Activated CD8-positive, alpha-beta T cell treated with anti-CD3 and anti-CD28 coated beads, Interleukin-2, amount 10 ng/mL, durations not matched to agents 7 days and 5 days (primary cell): ENCODE measurements around the gene DTNBP1. TPM values are rescaled to one million over a fixed set of nuclear protein-coding genes. Genes with fewer than 3 reads are reported as not detected.

Source experiments
- ATAC-seq: fragments of 150-1000 bp; cut with Tn5 transposase; one replicate; pipeline ENCODE4 v1.10.0; 2021; ENCODE audit warnings: moderate library complexity
- CTCF ChIA-PET: fragments of 350-600 bp; sonication (Branson Sonifier 250); formaldehyde crosslinking; loops from one replicate; lab custom pipeline; 2021; ENCODE audit warnings: antibody characterized with exemption; lab: Charles Lee
- POLR2A ChIA-PET: fragments of 350-600 bp; sonication (Branson Sonifier 250); formaldehyde crosslinking; loops from one replicate; lab custom pipeline; 2021; ENCODE audit warnings: antibody characterized with exemption; lab: Charles Lee
- DNase-seq: peaks from one replicate; pipeline ENCODE4 v3.0.0-alpha.2; 2020
- H3K27ac Mint-ChIP-seq: one replicate; pipeline ENCODE4 v1.8.0; 2021; ENCODE audit warnings: mild to moderate bottlenecking, mixed read lengths
- H3K27me3 Mint-ChIP-seq: one replicate; pipeline ENCODE4 v1.8.0; 2021; ENCODE audit warnings: low read depth, mixed read lengths
- H3K36me3 Mint-ChIP-seq: one replicate; pipeline ENCODE4 v1.8.0; 2021; ENCODE audit warnings: low read depth, mixed read lengths
- H3K4me1 Mint-ChIP-seq: one replicate; pipeline ENCODE4 v1.8.0; 2021; ENCODE audit warnings: low read depth, mixed read lengths
- H3K4me3 Mint-ChIP-seq: one replicate; pipeline ENCODE4 v1.8.0; 2021; ENCODE audit warnings: mild to moderate bottlenecking, mixed read lengths
- H3K9me3 Mint-ChIP-seq: one replicate; pipeline ENCODE4 v1.8.0; 2022; ENCODE audit warnings: mixed read lengths; ENCODE audit not compliant: insufficient read depth
- total RNA-seq, 2 experiments: library from RNA; stranded (reverse); gene quantifications; one replicate each; pipeline ENCODE4 v1.2.3, GENCODE V29; 2021

Gene DTNBP1
- total RNA-seq, 2 experiments from 2014 or later, result 17.7 to 19.0 TPM

GRCh38 chr6:15602154-15602553 lies 60.7 kb downstream of the DTNBP1 start:
- Mint-ChIP-seq H3K4me3 (no peak overlapping the region), H3K9me3 (no peaks in the 10 kb centered on the region), H3K4me1 (peaks cover 3% of the 10 kb centered on the region), H3K27ac (no peak overlapping the region), H3K36me3 (peaks cover 12% of the 10 kb centered on the region), H3K27me3 (no peaks in the 10 kb centered on the region)
- ChIA-PET POLR2A (no interaction called here), CTCF (interaction anchor here (0.6 to 1.8 kb wide), 2 partner anchors 21 to 1876 kb away, joined by 4 to 6 read pairs; no protein-coding TSS in a partner anchor)
- no peak for DNase-seq
- ATAC-seq, result no peak

DNA sequence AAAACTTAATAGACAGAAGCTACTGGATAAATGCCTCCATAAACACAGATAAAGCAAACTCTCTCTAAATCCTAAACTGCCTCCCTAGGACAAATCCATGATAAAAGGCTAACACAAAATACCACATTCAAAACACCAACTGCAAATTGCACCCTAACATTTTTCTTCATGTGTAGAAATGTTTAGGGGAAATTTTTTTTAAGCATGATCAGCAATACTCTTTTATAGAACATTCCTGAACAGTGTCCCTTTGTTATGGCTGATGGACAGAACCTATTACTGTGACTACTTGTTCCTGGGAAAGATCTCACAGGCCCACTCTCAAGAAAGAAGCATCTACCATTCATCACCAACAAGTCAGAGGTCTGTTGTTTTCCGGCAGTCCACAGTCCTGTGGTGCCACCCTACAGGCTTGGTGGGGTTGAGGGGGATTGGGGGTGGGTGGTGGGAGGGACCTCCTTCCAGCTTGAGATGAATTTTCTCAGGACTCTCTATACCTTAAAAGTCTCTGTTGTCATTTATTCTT lies 64.5 kb downstream of the DTNBP1 start:
- no peak for ATAC-seq
- Mint-ChIP-seq H3K27ac (no peak overlapping the region), H3K4me3 (no peak overlapping the region), H3K27me3 (no peaks in the 10 kb centered on the region), H3K4me1 (peaks cover 3% of the 10 kb centered on the region), H3K9me3 (no peaks in the 10 kb centered on the region), H3K36me3 (peaks cover 14% of the 10 kb centered on the region)
- CTCF ChIA-PET, result no interaction called here
- DNase-seq, result no peak
- POLR2A ChIA-PET, result no interaction called here

- Mint-ChIP-seq H3K27ac (no peak overlapping the region), H3K27me3 (no peaks in the 10 kb centered on the region), H3K4me1 (peaks cover 8% of the 10 kb centered on the region), H3K4me3 (no peak overlapping the region), H3K9me3 (no peaks in the 10 kb centered on the region), H3K36me3 (peaks cover 14% of the 10 kb centered on the region)
- DNase-seq (no peak), ATAC-seq (no peak)
- ChIA-PET CTCF (interaction anchor here (1.0 kb wide), 1 partner anchor 13 kb away, joined by 3 read pairs; no protein-coding TSS in a partner anchor), POLR2A (no interaction called here)
Measured at GRCh38 chr6:15596186-15596896, 66.5 kb downstream of the DTNBP1 start.

DNA sequence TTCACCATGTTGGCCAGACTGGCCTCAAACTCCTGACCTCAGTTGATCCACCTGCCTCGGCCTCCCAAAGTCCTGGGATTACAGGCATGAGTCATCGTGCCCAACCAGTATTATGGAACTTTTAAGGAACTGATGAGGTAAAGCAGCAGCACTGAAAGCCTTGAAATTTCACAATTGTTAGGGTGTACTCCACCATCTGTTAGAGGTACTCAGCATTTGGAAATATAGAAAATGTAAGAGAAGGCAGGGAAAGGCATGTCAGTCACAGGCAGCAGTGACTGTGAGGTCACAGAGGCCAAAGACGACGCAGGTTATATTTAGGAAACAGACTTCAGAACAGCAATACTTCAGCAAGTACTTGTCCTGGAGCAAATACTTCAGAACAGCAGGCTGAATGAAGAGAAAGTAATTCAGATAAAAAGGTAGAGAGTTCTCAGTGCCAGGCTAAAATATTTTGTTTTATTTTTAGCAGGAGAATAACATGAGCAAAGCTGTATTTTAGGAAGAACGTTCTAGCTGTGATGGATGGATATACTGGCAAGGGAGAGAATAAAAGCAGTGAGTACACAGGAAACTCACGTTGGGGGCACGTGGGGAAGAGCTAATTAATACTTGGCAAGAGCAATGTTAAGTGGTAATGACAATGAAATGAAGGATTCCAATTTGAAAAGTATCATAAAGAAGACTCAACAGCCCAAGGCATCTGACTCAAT lies 67.2 kb downstream of the DTNBP1 start:
- Mint-ChIP-seq H3K4me1 (peaks cover 8% of the 10 kb centered on the region), H3K27me3 (no peaks in the 10 kb centered on the region), H3K36me3 (peaks cover 12% of the 10 kb centered on the region), H3K4me3 (no peak overlapping the region), H3K27ac (no peak overlapping the region), H3K9me3 (no peaks in the 10 kb centered on the region)
- DNase-seq (no peak), ATAC-seq (no peak)
- CTCF ChIA-PET, result interaction anchor here (1.0 kb wide), 1 partner anchor 14 kb away, joined by 3 read pairs; no protein-coding TSS in a partner anchor
- POLR2A ChIA-PET, result no interaction called here

DNA sequence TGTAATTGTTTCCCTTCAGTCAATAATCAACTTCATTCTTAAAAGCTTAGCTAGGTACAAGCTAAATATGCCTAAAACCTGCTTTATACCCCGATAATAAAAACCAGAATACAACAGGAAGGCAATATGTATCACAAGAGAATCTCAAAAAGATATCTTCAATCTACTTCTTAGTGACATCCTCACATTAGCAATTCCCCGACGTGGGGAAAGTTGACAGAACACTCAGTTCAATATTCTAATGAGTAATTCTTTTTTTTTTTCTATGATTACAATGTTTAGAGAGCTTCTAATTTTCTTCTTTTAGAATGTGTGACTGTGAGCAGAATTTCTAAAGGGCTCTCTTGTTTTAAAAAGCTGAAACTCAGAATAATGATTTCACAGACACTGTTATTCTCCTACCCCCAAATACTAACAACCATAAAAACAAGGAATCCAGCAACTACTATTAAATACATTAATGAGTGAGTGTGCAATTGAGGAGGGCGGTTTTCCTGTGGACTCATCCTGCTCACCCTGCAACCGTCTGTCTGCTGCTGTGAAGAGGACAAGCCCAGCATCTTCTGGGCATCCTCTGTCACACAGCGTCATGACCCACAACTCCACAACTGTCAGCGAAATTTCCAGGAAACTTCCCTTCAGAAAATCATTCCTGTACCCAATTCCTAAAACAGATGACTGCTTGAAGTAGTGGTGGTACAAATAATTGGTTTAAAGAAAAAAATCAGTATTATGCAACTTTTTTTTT lies 68.1 kb downstream of the DTNBP1 start:
- no peaks in the 10 kb centered on the region for H3K9me3 Mint-ChIP-seq
- POLR2A ChIA-PET, result no interaction called here
- no peak overlapping the region for H3K27ac Mint-ChIP-seq
- H3K27me3 Mint-ChIP-seq, result no peaks in the 10 kb centered on the region
- DNase-seq (no peak), ATAC-seq (no peak)
- H3K36me3 Mint-ChIP-seq, result peaks cover 9% of the 10 kb centered on the region
- CTCF ChIA-PET, result no interaction called here
- H3K4me3 Mint-ChIP-seq, result no peak overlapping the region
- peaks cover 9% of the 10 kb centered on the region for H3K4me1 Mint-ChIP-seq

- ATAC-seq (no peak), DNase-seq (no peak)
- Mint-ChIP-seq H3K9me3 (no peaks in the 10 kb centered on the region), H3K4me3 (no peak overlapping the region), H3K4me1 (peaks cover 17% of the 10 kb centered on the region), H3K27ac (no peak overlapping the region), H3K36me3 (peaks cover 9% of the 10 kb centered on the region), H3K27me3 (no peaks in the 10 kb centered on the region)
- ChIA-PET POLR2A (no interaction called here), CTCF (interaction anchor here (1.0 to 1.1 kb wide), 2 partner anchors 10 to 1709 kb away, joined by 3 read pairs; no protein-coding TSS in a partner anchor)
Measured at GRCh38 chr6:15593798-15594197, 69.0 kb downstream of the DTNBP1 start.

GRCh38 chr6:15592610-15593009 lies 70.2 kb downstream of the DTNBP1 start:
- Mint-ChIP-seq H3K27ac (no peak overlapping the region), H3K36me3 (peaks cover 7% of the 10 kb centered on the region), H3K4me3 (no peak overlapping the region), H3K27me3 (no peaks in the 10 kb centered on the region), H3K9me3 (no peaks in the 10 kb centered on the region), H3K4me1 (peaks cover 17% of the 10 kb centered on the region)
- ChIA-PET POLR2A (no interaction called here), CTCF (interaction anchor here (1.0 kb wide), 1 partner anchor 1708 kb away, joined by 3 read pairs; no protein-coding TSS in a partner anchor)
- DNase-seq (no peak), ATAC-seq (no peak)

DNA sequence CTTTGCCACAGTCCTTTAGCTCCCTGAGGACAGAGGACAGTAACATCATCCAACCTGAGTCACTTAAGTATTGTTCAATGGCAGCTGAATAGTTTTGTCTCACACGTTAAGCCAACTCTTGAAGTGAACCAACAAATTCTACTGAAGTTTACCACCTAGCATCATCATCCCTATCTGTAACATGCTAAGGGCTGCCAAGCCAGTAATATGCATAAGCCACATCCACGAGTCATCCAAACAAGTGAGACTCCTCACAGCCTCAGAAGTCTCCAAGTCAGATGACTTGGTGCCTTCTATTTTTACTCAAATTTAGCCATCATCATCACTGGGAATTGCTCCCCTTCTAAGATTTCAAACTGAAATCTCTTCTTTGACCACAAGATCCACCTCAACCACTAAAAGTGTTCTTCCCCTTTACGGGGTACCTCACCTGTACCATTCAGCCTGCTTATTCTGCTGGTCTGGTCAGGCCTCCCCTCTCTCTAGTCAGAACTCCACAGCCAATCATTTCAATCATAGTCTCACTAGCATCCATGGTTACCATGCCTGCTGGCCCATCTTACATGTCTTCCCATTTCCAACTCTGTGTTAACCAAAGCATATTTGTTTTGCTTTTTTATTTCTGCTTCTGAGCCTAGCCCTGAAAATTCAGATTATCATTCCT lies 73.7 kb downstream of the DTNBP1 start:
- H3K4me3 Mint-ChIP-seq, result no peak overlapping the region
- no peak overlapping the region for H3K27ac Mint-ChIP-seq
- H3K27me3 Mint-ChIP-seq, result no peaks in the 10 kb centered on the region
- H3K36me3 Mint-ChIP-seq, result peaks cover 3% of the 10 kb centered on the region
- POLR2A ChIA-PET, result no interaction called here
- DNase-seq (no peak), ATAC-seq (peak; percentile 53)
- H3K4me1 Mint-ChIP-seq, result peaks cover 17% of the 10 kb centered on the region
- H3K9me3 Mint-ChIP-seq, result no peaks in the 10 kb centered on the region
- CTCF ChIA-PET, result no interaction called here

GRCh38 chr6:15586503-15586902 lies 76.3 kb downstream of the DTNBP1 start:
- no peak overlapping the region for H3K4me3 Mint-ChIP-seq
- CTCF ChIA-PET, result interaction anchor here (1.1 kb wide), 1 partner anchor 37 kb away, joined by 3 read pairs; no protein-coding TSS in a partner anchor
- peaks cover 9% of the 10 kb centered on the region for H3K4me1 Mint-ChIP-seq
- no peaks in the 10 kb centered on the region for H3K36me3 Mint-ChIP-seq
- no peak for ATAC-seq
- no peak for DNase-seq
- H3K9me3 Mint-ChIP-seq, result no peaks in the 10 kb centered on the region
- no peaks in the 10 kb centered on the region for H3K27me3 Mint-ChIP-seq
- H3K27ac Mint-ChIP-seq, result no peak overlapping the region
- POLR2A ChIA-PET, result no interaction called here

DNA sequence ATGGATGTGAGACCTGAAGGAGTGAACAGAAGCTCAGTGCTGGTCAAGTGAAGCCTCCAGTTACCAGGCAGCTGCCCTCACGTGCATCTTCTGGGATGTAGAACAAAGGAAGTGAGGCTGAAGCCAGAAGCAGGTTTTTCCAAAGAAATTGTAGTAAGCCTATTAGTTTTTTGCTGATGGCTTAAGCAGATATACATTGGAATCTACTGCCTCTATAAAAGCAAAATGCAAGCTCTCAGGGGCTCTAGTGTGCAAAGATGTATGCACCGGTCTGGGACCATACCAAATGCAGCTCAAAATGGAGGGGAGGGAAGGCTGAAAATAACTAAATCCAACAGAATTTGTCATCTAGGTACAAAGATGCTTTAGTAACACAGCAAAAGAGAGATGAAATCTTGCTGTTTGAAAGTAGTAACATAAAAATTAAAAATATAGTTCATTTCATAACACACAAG lies 77.0 kb downstream of the DTNBP1 start:
- ChIA-PET POLR2A (no interaction called here), CTCF (no interaction called here)
- Mint-ChIP-seq H3K27ac (no peak overlapping the region), H3K4me3 (no peak overlapping the region), H3K4me1 (peaks cover 9% of the 10 kb centered on the region), H3K36me3 (no peaks in the 10 kb centered on the region), H3K27me3 (no peaks in the 10 kb centered on the region), H3K9me3 (no peaks in the 10 kb centered on the region)
- no peak for DNase-seq
- ATAC-seq, result no peak

- Mint-ChIP-seq H3K27me3 (no peaks in the 10 kb centered on the region), H3K4me1 (peaks cover 4% of the 10 kb centered on the region), H3K9me3 (no peaks in the 10 kb centered on the region), H3K36me3 (peaks cover 3% of the 10 kb centered on the region), H3K4me3 (no peak overlapping the region), H3K27ac (no peak overlapping the region)
- ChIA-PET CTCF (no interaction called here), POLR2A (no interaction called here)
- no peak for DNase-seq
- no peak for ATAC-seq
Measured at GRCh38 chr6:15582499-15582898, 80.3 kb downstream of the DTNBP1 start.
